NOMO-1 treated with DMSO at 0.1 percent for 48 hours (cell line): ENCODE results near the gene TIMM9.
"Not testable (repeated sequence)": the region's sequence is repeated elsewhere in the genome, so short reads cannot be mapped to it uniquely, and the experiment has no call there.

ENCODE experiments used
- DNase-seq: peaks from one replicate; lab custom pipeline; 2025; ENCODE audit not compliant: unreplicated experiment; lab: John Stamatoyannopoulos, UW

The TIMM9 gene

DNA sequence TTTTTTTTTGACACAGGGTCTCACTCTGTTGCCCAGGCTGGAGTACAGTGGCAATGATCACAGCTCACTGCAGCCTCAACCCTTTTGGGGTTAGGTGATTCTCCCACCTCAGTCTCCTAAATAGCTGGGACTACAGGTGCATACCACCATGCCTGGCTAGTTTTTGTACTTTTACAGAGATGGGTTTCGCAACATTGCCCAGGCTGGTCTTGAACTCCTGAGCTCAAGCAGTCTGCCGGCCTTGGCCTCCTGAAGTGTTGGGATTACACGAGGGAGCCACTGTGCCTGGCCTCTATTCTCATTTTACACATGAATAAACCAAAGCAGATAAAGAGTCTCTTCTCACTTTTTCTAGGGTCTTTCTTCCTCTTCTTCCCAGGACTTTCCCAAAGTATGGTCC is 28.4 kb downstream of the TIMM9 start:
- no peak for DNase-seq

DNA sequence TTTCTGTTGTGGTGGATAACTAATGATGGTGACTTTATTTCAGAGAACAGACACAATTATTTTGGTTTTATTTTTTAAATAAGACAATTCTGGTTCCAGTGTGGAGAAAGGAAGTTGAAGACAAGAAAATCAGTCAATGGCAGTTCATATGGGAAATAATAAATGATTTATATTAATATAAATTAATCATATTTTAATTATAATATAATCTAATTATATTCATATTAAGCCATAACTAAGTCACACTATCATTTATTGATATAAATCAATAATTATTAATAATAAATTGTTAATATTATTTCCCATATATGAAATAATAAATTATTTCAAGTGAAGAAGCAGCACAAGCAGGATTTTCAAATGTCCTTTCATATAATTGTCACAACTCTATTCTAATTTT is 28.8 kb downstream of the TIMM9 start:
- DNase-seq, result no peak

DNA sequence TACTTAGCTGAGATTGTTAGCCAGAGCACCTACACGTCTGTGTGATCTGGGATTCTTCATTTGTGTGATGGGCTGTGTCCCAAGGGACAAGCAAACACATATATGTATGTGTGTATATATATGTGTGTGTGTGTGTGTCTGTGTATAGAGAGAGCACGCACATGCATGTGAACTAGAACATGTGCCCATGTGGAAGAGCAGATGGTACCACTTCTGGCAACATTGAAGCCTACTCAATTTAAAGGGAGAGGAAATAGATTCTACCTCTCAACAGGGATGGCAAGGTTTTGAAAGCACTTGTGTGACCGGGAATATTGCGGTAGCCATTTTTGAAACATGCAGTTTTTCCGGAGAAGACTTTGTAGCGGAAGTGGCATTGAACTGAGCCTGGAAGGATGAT is 30.2 kb downstream of the TIMM9 start:
- DNase-seq, result no peak

DNA sequence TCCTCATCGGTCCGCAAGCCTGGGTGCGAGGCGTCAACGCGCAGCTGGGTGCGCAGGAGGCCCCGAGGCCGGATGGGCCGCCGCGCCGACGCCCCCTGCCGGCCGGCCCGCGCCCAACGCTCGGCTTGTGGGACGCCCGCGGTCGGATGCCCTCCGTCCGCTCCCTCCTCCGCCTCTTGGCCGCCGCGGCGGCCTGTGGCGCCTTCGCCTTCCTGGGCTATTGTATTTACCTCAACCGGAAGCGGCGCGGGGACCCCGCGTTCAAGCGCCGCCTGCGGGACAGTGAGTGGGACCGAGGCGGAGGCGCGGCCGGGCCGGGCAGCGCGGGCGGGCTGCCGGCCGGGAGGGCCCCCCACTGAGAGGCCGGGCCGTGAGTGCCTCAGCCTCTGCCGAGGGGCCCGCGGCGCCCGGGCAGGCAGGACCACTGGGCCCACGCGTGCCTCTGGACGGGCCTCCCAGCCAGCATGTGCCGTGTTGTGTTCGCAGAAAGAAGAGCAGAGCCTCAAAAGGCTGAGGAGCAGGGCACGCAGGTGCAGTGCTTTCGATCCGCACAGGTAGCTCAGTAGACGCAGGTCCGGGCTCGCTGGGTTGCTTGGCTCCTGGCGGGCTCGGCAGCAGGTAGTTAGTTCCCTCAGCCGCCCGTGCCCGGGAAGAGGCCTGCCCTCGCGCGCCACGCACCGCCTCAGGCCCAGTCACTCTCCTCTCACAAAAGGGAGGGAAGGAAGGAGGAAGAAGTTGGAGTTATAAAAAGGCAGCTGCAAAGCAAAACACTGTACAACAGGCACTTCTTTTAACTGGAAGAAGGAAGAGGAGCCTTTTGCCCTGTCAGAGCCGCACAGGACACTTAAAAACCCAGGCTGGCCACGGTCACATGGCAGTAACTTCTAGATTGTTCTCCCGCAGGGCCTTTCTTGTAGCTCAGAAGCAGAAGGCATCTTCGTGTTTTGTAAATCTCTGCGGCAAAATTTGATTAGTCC is 31.2 kb downstream of the TIMM9 start, which contains the start of gene TOMM20L:
Gene TOMM20L, plus strand, starts transcription at position 119 of the 977 bp plus-strand sequence. Its CDS starts 28 bp downstream, at position 147.
- peak; percentile 65 for DNase-seq

DNA sequence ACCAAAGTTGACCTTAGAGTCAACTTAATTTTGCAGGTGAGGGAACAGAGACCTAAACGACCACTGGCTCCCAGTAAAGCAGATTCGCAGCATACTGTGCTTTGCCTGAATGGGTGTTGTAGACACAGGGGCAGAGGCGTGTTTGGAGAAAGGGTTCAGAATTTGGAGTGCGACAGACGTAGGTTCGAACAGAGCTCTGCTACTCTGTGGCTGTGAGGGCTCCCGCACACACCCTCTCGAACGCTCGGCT is 31.8 kb downstream of the TIMM9 start:
- DNase-seq, result no peak

DNA sequence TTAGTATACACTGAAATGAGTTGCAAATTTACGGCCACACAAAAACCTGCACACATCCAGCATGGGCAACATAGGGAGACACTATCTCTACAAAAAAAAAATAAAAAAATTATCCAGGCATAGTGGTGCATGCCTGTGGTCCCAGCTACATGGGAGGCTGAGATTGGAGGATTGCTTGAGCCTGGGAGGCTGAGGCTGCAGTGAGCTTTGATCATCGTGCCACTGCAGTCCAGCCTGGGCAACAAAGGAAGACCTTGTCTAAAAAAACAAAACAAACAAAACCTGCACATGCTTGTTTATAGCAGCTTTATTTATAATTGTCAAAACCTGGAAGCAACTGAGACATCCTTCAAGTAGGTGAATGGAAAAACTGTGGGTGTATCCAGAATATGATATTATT is 36.5 kb downstream of the TIMM9 start:
- no peak for DNase-seq

DNA sequence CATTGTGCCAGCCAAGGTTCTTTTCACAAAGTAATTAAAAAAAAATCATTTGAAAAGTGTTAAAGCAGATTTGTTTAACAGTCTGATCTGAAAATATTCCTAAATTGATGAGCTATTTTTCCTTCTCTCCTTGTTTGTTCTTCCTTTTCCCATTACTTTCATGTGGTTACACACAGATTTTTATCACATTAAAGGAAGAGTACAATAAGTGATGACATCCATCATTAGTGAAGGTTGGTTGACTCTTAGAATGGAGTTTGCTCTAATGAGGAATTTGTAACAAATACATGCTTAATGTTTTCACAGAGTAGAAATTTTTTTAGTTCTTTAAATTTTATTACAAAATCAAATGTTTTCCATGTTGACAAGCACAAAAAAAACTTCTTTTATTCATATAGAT is 50.5 kb downstream of the TIMM9 start:
- DNase-seq, result no peak

DNA sequence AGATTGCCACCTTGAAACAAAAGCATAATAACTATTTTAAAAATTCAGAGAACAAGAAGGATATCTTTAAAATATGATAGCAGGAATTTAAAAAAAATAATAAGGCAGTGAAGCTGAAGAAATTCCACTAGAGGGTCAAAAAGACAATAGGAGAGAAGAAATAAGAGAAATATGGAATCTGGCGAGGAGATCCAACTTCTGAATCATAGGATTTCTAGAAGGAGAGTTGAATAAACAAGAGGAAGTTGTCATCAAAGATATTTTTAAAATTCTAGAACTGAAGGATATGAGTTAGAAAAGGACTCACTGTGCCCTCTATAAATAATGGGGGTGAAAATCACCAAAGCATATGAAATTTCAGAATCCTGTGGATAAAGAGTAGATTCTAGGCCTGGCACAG is 58.4 kb downstream of the TIMM9 start:
- DNase-seq, result no peak

DNA sequence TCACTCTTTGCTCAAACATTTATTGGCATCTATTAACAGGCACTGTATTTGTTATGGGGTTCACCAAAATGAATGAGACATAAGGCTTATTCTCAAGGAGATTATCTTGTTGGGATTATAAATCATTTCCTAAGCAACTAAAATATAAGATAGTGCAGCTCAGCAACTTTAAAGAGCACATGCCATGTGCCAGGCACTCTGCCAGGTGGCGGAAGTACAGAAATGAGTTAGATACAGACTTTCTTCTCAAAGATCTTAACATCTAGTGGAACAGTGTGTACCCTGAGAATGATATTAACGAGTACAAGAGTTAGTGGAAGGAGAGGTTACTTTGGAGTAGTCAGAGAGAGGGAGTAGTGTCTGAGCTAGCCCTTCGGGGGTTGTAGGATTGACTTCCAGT is 60.0 kb downstream of the TIMM9 start:
- no peak for DNase-seq

DNA sequence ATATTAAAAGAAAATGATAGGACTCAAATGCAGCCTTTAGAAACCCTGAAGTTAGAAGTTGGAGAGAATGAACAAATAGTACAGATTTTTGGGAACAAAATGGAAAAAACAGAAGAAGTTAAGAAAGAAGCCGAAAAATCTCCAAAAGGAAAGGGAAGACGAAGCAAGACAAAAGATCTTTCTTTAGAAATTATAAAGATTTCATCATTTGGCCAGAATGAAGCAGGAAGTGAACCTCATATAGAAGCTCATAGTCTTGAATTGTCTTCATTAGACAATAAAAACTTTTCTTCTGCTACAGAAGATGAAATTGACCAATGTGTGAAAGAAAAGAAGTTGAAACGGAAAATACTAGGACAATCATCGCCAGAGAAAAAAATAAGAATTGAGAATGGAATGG is 63.0 kb downstream of the TIMM9 start:
- DNase-seq, result no peak

DNA sequence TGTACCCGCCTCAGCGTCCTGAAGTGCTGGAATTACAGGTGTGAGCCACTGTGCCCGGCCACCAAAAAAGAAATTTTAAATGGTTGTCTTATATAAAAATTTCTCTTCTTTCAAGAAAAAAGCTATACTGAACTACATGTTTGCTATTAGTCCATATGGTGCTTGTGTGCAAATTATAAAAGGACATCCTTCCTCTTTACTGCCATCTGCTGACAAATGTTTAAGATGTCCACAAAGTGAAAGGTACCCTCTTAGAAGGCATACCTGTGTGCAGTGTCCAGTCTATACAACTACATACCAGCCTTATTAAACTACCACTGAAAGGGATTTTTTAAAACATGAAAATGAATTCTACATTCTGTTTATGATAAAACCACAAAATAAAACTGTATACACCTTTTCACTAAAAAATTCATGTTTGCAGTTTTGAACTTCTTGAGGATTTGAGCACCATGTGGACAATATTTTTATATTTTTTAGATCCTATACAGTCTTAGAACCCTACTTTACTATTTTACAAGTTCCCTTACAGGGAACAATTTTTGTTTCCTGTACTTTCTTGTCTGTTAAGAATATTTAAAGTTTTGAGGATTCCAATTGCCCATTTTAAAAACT is 64.4 kb downstream of the TIMM9 start:
- DNase-seq, result peak; percentile 40

DNA sequence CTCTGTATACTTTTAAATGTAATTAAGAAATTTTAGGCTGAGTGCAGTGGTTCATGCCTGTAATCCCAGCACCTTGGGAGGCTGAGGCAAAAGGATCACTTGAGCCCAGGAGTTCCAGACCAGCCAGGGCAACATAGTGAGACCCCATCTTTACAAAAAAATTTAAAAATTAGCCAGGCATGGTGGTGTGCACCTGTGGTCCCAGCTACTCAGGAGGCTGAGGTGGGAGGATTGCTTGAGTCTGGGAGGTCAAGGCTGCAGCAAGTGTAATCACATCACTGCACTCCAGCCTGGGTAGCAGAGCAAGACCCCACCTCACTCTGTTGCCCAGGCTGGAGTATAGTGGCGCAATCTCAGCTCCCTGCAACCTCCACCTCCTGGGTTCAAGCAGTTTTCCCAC is 65.1 kb downstream of the TIMM9 start:
- DNase-seq, result not testable (repeated sequence)
